Effector memory CD8-positive, alpha-beta T cell (primary cell): ENCODE data around the gene ARHGAP22.

Source experiments
- ATAC-seq: fragments of 150-1000 bp; cut with Tn5 transposase; replicated peaks from 2 replicates; pipeline ENCODE4 v1.10.0; 2021; ENCODE audit warnings: mild to moderate bottlenecking, moderate library complexity
- DNase-seq, 3 experiments: peaks; one replicate each; pipeline ENCODE4 v3.0.0; 2021
- H3K27ac Mint-ChIP-seq, 2 donors: one replicate each; pipeline ENCODE4 v1.8.0; 2022; ENCODE audit warnings: mild to moderate bottlenecking in 2 of 2, mixed read lengths in 2 of 2, moderate library complexity in 2 of 2
- H3K27me3 Mint-ChIP-seq, 2 donors: one replicate each; pipeline ENCODE4 v1.8.0; 2022; ENCODE audit warnings: mixed read lengths in 2 of 2
- H3K36me3 Mint-ChIP-seq: one replicate; pipeline ENCODE4 v1.8.0; 2022; ENCODE audit warnings: mild to moderate bottlenecking, moderate library complexity, mixed read lengths; ENCODE audit not compliant: insufficient read depth
- H3K4me1 Mint-ChIP-seq, 2 donors: one replicate each; pipeline ENCODE4 v1.8.0; 2022; ENCODE audit warnings: low read depth in 2 of 2, mixed read lengths in 2 of 2
- H3K4me3 Mint-ChIP-seq, 2 donors: one replicate each; pipeline ENCODE4 v1.8.0; 2022; ENCODE audit warnings: mild to moderate bottlenecking in 2 of 2, mixed read lengths in 2 of 2, moderate library complexity in 2 of 2
- H3K9me3 Mint-ChIP-seq, 2 donors: one replicate each; pipeline ENCODE4 v1.8.0; 2022; ENCODE audit warnings: mixed read lengths in 2 of 2

Gene ARHGAP22

GRCh38 chr10:48399056-48399541 is 205.8 kb downstream of the ARHGAP22 start:
- Mint-ChIP-seq H3K36me3 (no peaks in the 10 kb centered on the region), H3K4me1 (peaks cover 17 to 25% of the 10 kb centered on the region in 2 donors), H3K4me3 (no peak overlapping the region), H3K9me3 (no peaks in the 10 kb centered on the region), H3K27me3 (no peaks in the 10 kb centered on the region), H3K27ac (peak overlapping the region in 1 of 2 donors; percentile 49)
- ATAC-seq (no peak), DNase-seq (no peak)

GRCh38 chr10:48398261-48398660 is 206.6 kb downstream of the ARHGAP22 start:
- DNase-seq, result no peak
- no peaks in the 10 kb centered on the region for H3K9me3 Mint-ChIP-seq
- no peak overlapping the region for H3K27ac Mint-ChIP-seq
- no peaks in the 10 kb centered on the region for H3K36me3 Mint-ChIP-seq
- no peak for ATAC-seq
- H3K4me3 Mint-ChIP-seq, result no peak overlapping the region
- peaks cover 17 to 29% of the 10 kb centered on the region in 2 donors for H3K4me1 Mint-ChIP-seq
- H3K27me3 Mint-ChIP-seq, result no peaks in the 10 kb centered on the region
